ENCODE data around the gene ELAPOR2. TPM values are rescaled to one million over a fixed set of nuclear protein-coding genes. Genes with fewer than 3 reads are reported as not detected.

The ELAPOR2 gene
- total RNA-seq, 1 donor from 2014 or later, result 1.1 TPM

DNA sequence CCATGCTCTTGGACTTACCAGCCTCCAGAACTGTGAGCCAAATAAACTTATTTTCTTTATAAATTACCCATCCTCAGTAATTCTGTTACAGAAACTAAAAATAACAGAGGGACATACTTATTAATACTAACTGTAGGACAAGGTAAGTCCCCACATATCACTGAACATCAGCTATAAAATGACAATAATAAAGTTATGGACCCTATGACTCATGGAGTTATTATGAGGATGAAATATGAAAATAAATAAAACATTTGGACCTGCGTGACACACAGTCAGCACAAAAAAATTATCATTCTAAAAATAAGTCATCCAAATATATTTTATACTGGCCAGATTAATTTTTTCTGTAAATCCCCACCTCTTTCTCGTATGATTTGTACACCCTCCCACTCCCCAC is 34.9 kb upstream of the ELAPOR2 start:
- TF ChIP-seq, protein P1, sequence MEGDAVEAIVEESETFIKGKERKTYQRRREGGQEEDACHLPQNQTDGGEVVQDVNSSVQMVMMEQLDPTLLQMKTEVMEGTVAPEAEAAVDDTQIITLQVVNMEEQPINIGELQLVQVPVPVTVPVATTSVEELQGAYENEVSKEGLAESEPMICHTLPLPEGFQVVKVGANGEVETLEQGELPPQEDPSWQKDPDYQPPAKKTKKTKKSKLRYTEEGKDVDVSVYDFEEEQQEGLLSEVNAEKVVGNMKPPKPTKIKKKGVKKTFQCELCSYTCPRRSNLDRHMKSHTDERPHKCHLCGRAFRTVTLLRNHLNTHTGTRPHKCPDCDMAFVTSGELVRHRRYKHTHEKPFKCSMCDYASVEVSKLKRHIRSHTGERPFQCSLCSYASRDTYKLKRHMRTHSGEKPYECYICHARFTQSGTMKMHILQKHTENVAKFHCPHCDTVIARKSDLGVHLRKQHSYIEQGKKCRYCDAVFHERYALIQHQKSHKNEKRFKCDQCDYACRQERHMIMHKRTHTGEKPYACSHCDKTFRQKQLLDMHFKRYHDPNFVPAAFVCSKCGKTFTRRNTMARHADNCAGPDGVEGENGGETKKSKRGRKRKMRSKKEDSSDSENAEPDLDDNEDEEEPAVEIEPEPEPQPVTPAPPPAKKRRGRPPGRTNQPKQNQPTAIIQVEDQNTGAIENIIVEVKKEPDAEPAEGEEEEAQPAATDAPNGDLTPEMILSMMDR (IDR thresholded peaks at IDR 0.05), result no peak
- no peak overlapping the region for H3K4me3 ChIP-seq
- DNase-seq (ENCODE audit: low spot score in 2 of 2), result no peak
- no peaks in the 10 kb centered on the region for H3K4me1 ChIP-seq
- H3K9me3 ChIP-seq, result peaks cover 0 to 3% of the 10 kb centered on the region in 2 donors
- H3K27me3 ChIP-seq, result no peaks in the 10 kb centered on the region
- H3K36me3 ChIP-seq, result no peaks in the 10 kb centered on the region
- intact Hi-C loops (cut with DNase I), result no loop called here
- H3K27ac ChIP-seq, result no peak overlapping the region

DNA sequence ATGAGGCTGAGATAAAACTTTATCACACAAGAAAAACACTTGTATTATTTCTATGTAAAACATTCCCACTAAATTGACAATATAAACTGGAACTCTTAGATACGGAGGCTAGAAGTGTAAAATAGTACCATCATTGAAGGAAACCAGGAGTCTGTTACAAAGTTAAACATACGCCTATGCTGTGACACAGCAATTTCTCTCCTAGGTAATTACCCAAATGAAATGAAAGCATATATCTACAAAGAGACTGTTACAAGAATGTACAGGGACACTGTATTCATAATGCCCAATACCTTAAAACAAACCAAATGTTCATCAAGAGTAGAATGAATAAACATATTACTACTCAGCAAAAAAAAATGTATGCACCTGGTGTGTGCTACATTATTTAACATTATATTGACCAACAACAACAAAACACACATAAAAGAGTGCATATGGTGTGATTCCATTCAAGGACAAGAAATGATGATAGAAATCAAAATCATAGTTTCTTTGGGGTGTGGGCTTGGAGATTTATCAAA is 33.2 kb upstream of the ELAPOR2 start:
- H3K4me3 ChIP-seq, result no peak overlapping the region
- no peaks in the 10 kb centered on the region for H3K36me3 ChIP-seq
- H3K27ac ChIP-seq, result no peak overlapping the region
- H3K4me1 ChIP-seq, result no peaks in the 10 kb centered on the region
- no peak for DNase-seq (ENCODE audit: low spot score in 2 of 2)
- no peaks in the 10 kb centered on the region for H3K27me3 ChIP-seq
- intact Hi-C loops (cut with DNase I), result no loop called here
- TF ChIP-seq, protein P1 (IDR thresholded peaks at IDR 0.05), result no peak
- peaks cover 0 to 3% of the 10 kb centered on the region in 2 donors for H3K9me3 ChIP-seq

DNA sequence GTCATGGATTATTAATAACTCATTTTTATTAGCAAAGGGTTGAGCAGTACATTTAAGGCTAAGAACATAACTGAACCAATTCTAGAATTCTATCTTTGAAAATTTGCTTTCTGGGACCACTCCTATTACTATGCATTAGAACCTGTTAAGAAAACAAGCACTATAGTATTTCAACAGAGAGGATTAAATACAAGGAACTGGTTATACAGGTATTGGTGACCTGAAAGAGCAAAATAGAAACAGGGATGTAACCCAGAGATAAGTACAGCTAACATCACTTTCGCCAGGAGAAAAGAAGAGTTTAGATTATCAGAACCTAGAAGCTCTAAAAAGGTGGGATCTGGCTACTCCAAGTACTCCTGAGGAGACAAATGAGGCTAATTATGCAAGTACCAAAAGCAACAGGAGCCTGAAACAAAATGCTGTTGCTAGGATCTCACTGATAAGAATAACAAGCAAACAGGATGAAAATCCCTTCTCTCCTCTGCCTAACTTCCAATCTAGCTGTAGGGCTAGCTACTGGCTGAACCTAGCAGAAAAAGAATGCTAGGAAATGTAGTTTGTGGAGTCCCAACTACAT is 32.1 kb upstream of the ELAPOR2 start:
- Histone ChIP-seq H3K9me3 (peaks cover 0 to 3% of the 10 kb centered on the region in 2 donors), H3K36me3 (no peaks in the 10 kb centered on the region), H3K27ac (no peak overlapping the region), H3K4me3 (no peak overlapping the region), H3K4me1 (no peaks in the 10 kb centered on the region), H3K27me3 (no peaks in the 10 kb centered on the region)
- TF ChIP-seq, protein P1 (IDR thresholded peaks at IDR 0.05), result no peak
- no peak for DNase-seq (ENCODE audit: low spot score in 2 of 2)
- intact Hi-C loops (cut with DNase I), result no loop called here

DNA sequence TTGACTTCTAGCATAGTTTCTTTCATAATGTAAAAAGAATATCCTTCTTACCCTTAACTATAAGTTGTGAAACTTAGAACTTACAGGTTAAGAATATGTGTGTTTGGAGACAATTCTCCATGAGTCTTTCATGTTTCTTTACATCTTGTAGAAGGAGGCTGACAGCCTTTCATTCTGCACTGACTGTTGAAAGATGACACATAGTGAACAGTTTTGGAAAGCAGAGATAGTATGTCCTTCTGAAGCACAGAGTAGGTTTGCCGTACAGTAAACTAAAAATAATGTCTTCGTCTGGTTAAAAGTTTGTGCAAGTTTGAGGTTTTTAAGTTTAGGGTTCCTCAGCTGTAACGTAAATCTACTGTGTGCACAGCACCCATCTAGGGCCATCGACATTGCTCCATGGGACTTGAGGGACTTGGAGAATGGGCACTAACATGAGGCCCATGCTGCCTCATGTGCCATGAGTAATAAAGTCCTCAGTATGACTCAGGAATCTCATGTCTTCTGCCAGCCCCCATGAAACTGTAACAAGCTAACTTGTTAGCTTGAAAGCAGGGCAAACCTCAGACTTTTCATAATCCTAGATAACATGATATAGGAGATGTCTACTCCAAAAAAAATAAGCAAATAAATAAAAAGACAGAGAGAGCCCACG is 24.5 kb upstream of the ELAPOR2 start:
- TF ChIP-seq, protein P1 (IDR thresholded peaks at IDR 0.05), result no peak
- H3K4me3 ChIP-seq, result no peak overlapping the region
- no peaks in the 10 kb centered on the region for H3K36me3 ChIP-seq
- intact Hi-C loops (cut with DNase I), result no loop called here
- H3K27ac ChIP-seq, result no peak overlapping the region
- DNase-seq (ENCODE audit: low spot score in 2 of 2), result no peak
- H3K4me1 ChIP-seq, result no peaks in the 10 kb centered on the region
- H3K9me3 ChIP-seq, result no peaks in the 10 kb centered on the region
- no peaks in the 10 kb centered on the region for H3K27me3 ChIP-seq

DNA sequence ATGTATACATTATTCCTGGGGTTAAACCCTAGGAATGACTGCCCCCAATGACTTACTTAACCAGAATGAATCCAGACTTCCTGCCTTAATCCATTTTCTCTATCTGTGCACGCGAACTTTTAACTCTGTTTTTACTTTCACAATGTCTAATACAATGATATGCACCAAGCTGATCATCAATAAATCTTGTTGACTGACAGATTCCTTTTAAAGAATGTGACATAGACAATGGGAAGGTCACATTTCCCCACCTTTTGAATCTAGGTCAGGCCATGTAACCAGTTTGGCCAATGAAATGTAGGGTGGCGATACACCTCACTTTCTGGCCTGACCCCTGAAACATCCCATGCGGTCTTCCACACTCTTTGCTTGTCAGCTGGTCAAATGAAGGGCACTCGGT is 23.2 kb upstream of the ELAPOR2 start:
- TF ChIP-seq, protein P1 (IDR thresholded peaks at IDR 0.05), result no peak

More for the DNA sequence above, 23.2 kb upstream of the ELAPOR2 start:
- H3K4me1 ChIP-seq, result no peaks in the 10 kb centered on the region
- DNase-seq (ENCODE audit: low spot score in 2 of 2), result no peak
- no peaks in the 10 kb centered on the region for H3K9me3 ChIP-seq
- no peaks in the 10 kb centered on the region for H3K36me3 ChIP-seq
- no peak overlapping the region for H3K4me3 ChIP-seq
- no peak overlapping the region for H3K27ac ChIP-seq
- no peaks in the 10 kb centered on the region for H3K27me3 ChIP-seq
- intact Hi-C loops (cut with DNase I), result no loop called here
